Gastrocnemius medialis (tissue), 4 donors: ENCODE results near the gene SLC2A3.

Experiments
- CTCF ChIP-seq, 5 experiments: fragments of 450-650 bp in 3 of 5; fragments of 200-600 bp in 2 of 5; sonication (generic) in 2 of 5; IDR thresholded peaks in 4 of 5; conservative IDR thresholded peaks in 1 of 5; 1 replicate in 4 of 5; 2 replicates in 1 of 5; pipeline ENCODE4 v1.5.1; 2016 to 2019; ENCODE audit warnings: antibody characterized with exemption in 5 of 5, mild to moderate bottlenecking in 3 of 5, moderate library complexity in 3 of 5
- POLR2A ChIP-seq, 2 donors: fragments of 450-650 bp; IDR thresholded peaks; one replicate each; pipeline ENCODE4 v1.6.1; 2017; ENCODE audit warnings: antibody characterized with exemption in 2 of 2, mild to moderate bottlenecking in 2 of 2, moderate library complexity in 2 of 2

GRCh38 chr12:7966563-7966962, 30.6 kb upstream of the SLC2A3 start:
- TF ChIP-seq CTCF (IDR thresholded peaks at IDR 0.05 in 4 of 5, conservative IDR thresholded peaks at IDR 0.05 in 1 of 5) (no peak), POLR2A (IDR thresholded peaks at IDR 0.05) (no peak)
